HG03432 (cell line): Measurements from ENCODE around the gene LAIR2.

ENCODE experiments used
- ATAC-seq: cut with Tn5 transposase; IDR thresholded peaks from one replicate; pipeline ENCODE4 v1.9.1; 2021; ENCODE audit warnings: mild to moderate bottlenecking, moderate library complexity; ENCODE audit not compliant: unreplicated experiment

The LAIR2 gene

GRCh38 chr19:54502518-54503048 lies at the start of gene LAIR2:
Gene LAIR2, plus strand, starts transcription at chr19:54502831. Its CDS starts 88 bp downstream, at chr19:54502919.
- no peak for ATAC-seq

GRCh38 chr19:54453921-54454780 lies 48.5 kb upstream of the LAIR2 start:
- ATAC-seq: no peak

GRCh38 chr19:54454781-54455675 lies 47.6 kb upstream of the LAIR2 start:
- no peak for ATAC-seq

- ATAC-seq: no peak
Measured at GRCh38 chr19:54455786-54456422, 46.7 kb upstream of the LAIR2 start.

GRCh38 chr19:54456423-54457373 lies 45.9 kb upstream of the LAIR2 start:
- ATAC-seq: no peak

GRCh38 chr19:54457773-54458647 lies 44.6 kb upstream of the LAIR2 start:
- ATAC-seq: no peak

- no peak for ATAC-seq
Measured at GRCh38 chr19:54458648-54459281, 43.9 kb upstream of the LAIR2 start.

GRCh38 chr19:54459282-54460229 lies 43.1 kb upstream of the LAIR2 start:
- ATAC-seq: no peak

GRCh38 chr19:54460230-54461005 lies 42.2 kb upstream of the LAIR2 start:
- ATAC-seq: no peak

GRCh38 chr19:54461210-54461609 lies 41.4 kb upstream of the LAIR2 start:
- no peak for ATAC-seq

- ATAC-seq: no peak
Measured at GRCh38 chr19:54461613-54462012, 41.0 kb upstream of the LAIR2 start.

- no peak for ATAC-seq
Measured at GRCh38 chr19:54462047-54462654, 40.5 kb upstream of the LAIR2 start.

GRCh38 chr19:54462655-54463530 lies 39.7 kb upstream of the LAIR2 start:
- peak; percentile 15 for ATAC-seq

- ATAC-seq: peak; percentile 50
Measured at GRCh38 chr19:54463531-54464043, 39.0 kb upstream of the LAIR2 start, which contains the start of gene LENG9. Gene LENG9, minus strand, starts transcription at chr19:54463778. Its CDS starts 252 bp downstream, at chr19:54463526.
